DOHH2 (cell line): ENCODE results near the gene WWOX.

ENCODE experiments used
- H3F3A ChIP-seq: fragments of 200-600 bp; sonication (generic), shearing (Covaris generic); 2 replicates; pipeline ENCODE4 v1.6.0; 2016; ENCODE audit warnings: antibody characterized with exemption, mild to moderate bottlenecking; ENCODE audit not compliant: control insufficient read depth, insufficient read depth
- H3K27ac ChIP-seq: fragments of 200-600 bp; sonication (generic); 2 replicates; pipeline ENCODE4 v1.5.1; 2014; ENCODE audit warnings: low read depth, mild to moderate bottlenecking, low read length, moderate library complexity
- H3K27me3 ChIP-seq: fragments of 200-600 bp; sonication (generic); 2 replicates; pipeline ENCODE4 v1.6.1; 2014; ENCODE audit warnings: mild to moderate bottlenecking, low read length, mixed read lengths; ENCODE audit not compliant: control insufficient read depth
- H3K36me3 ChIP-seq: fragments of 200-600 bp; sonication (generic); 2 replicates; pipeline ENCODE4 v1.6.1; 2014; ENCODE audit warnings: mild to moderate bottlenecking, low read length, moderate library complexity, mixed read lengths; ENCODE audit not compliant: control insufficient read depth
- H3K4me1 ChIP-seq: fragments of 200-600 bp; sonication (generic); 2 replicates; pipeline ENCODE4 v1.6.1; 2014; ENCODE audit warnings: mild to moderate bottlenecking, low read length, mixed read lengths; ENCODE audit not compliant: control insufficient read depth
- H3K4me2 ChIP-seq: fragments of 200-600 bp; sonication (generic); 2 replicates; pipeline ENCODE4 v1.6.0; 2014; ENCODE audit warnings: mild to moderate bottlenecking, low read length, moderate library complexity
- H3K4me3 ChIP-seq: fragments of 200-600 bp; sonication (generic); 2 replicates; pipeline ENCODE4 v1.5.1; 2014; ENCODE audit warnings: mild to moderate bottlenecking, low read length, mixed read lengths
- H3K79me2 ChIP-seq: fragments of 200-600 bp; sonication (generic); 2 replicates; pipeline ENCODE4 v1.6.1; 2014; ENCODE audit warnings: mild to moderate bottlenecking, low read length, mixed read lengths; ENCODE audit not compliant: control insufficient read depth
- H3K9me2 ChIP-seq: fragments of 200-600 bp; sonication (generic); replicated peaks from 2 replicates; pipeline ENCODE4 v1.6.1; 2014; ENCODE audit warnings: mild to moderate bottlenecking, low read length, mixed read lengths; ENCODE audit not compliant: control insufficient read depth
- H3K9me3 ChIP-seq: fragments of 200-600 bp; sonication (generic); 2 replicates; pipeline ENCODE4 v1.6.1; 2014; ENCODE audit warnings: antibody characterized with exemption, low read length, mixed read lengths; ENCODE audit not compliant: control insufficient read depth, insufficient read depth
- H4K20me1 ChIP-seq: fragments of 200-600 bp; sonication (generic); 2 replicates; pipeline ENCODE4 v1.6.0; 2014; ENCODE audit warnings: low read depth, mild to moderate bottlenecking, antibody characterized with exemption, low read length, moderate library complexity; ENCODE audit not compliant: control insufficient read depth, insufficient read depth
- EZH2phosphoT487 ChIP-seq: fragments of 200-600 bp; sonication (generic); IDR thresholded peaks from 2 replicates; pipeline ENCODE4 v1.6.1; 2017; ENCODE audit warnings: borderline replicate concordance, mild to moderate bottlenecking, antibody characterized with exemption, low read length, moderate library complexity, mixed read lengths
- TF ChIP-seq, protein P1 (sequence below): fragments of 200-600 bp; sonication (generic); IDR thresholded peaks from one replicate; pipeline ENCODE4 v1.5.1; 2014; ENCODE audit warnings: antibody characterized with exemption, mild to moderate bottlenecking, low read depth, low read length; ENCODE audit not compliant: poor library complexity, severe bottlenecking

The WWOX gene

GRCh38 chr16:78520470-78520869, 421.0 kb downstream of the WWOX start:
- no peaks in the 10 kb centered on the region for H3K9me2 ChIP-seq
- no peaks in the 10 kb centered on the region for H3K4me1 ChIP-seq
- no peaks in the 10 kb centered on the region for H3K27me3 ChIP-seq
- H3K9me3 ChIP-seq, result no peaks in the 10 kb centered on the region
- no peak overlapping the region for H3K4me2 ChIP-seq
- no peak overlapping the region for H3K4me3 ChIP-seq
- no peak overlapping the region for H3K27ac ChIP-seq
- H4K20me1 ChIP-seq, result no peaks in the 10 kb centered on the region
- no peaks in the 10 kb centered on the region for H3K36me3 ChIP-seq
- no peak for TF ChIP-seq EZH2phosphoT487
- TF ChIP-seq, protein P1, sequence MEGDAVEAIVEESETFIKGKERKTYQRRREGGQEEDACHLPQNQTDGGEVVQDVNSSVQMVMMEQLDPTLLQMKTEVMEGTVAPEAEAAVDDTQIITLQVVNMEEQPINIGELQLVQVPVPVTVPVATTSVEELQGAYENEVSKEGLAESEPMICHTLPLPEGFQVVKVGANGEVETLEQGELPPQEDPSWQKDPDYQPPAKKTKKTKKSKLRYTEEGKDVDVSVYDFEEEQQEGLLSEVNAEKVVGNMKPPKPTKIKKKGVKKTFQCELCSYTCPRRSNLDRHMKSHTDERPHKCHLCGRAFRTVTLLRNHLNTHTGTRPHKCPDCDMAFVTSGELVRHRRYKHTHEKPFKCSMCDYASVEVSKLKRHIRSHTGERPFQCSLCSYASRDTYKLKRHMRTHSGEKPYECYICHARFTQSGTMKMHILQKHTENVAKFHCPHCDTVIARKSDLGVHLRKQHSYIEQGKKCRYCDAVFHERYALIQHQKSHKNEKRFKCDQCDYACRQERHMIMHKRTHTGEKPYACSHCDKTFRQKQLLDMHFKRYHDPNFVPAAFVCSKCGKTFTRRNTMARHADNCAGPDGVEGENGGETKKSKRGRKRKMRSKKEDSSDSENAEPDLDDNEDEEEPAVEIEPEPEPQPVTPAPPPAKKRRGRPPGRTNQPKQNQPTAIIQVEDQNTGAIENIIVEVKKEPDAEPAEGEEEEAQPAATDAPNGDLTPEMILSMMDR, result no peak
- H3F3A ChIP-seq, result no peaks in the 10 kb centered on the region
- no peaks in the 10 kb centered on the region for H3K79me2 ChIP-seq

- Histone ChIP-seq H3K4me1 (no peaks in the 10 kb centered on the region), H3K36me3 (no peaks in the 10 kb centered on the region), H3K9me3 (no peaks in the 10 kb centered on the region), H3K4me3 (no peak overlapping the region), H3F3A (no peaks in the 10 kb centered on the region), H3K9me2 (no peaks in the 10 kb centered on the region), H4K20me1 (no peaks in the 10 kb centered on the region), H3K27me3 (no peaks in the 10 kb centered on the region), H3K4me2 (no peak overlapping the region), H3K27ac (no peak overlapping the region), H3K79me2 (no peaks in the 10 kb centered on the region)
- no peak for TF ChIP-seq EZH2phosphoT487
- TF ChIP-seq, protein P1, result no peak
Measured at GRCh38 chr16:78522327-78522726, 422.9 kb downstream of the WWOX start.

DNA sequence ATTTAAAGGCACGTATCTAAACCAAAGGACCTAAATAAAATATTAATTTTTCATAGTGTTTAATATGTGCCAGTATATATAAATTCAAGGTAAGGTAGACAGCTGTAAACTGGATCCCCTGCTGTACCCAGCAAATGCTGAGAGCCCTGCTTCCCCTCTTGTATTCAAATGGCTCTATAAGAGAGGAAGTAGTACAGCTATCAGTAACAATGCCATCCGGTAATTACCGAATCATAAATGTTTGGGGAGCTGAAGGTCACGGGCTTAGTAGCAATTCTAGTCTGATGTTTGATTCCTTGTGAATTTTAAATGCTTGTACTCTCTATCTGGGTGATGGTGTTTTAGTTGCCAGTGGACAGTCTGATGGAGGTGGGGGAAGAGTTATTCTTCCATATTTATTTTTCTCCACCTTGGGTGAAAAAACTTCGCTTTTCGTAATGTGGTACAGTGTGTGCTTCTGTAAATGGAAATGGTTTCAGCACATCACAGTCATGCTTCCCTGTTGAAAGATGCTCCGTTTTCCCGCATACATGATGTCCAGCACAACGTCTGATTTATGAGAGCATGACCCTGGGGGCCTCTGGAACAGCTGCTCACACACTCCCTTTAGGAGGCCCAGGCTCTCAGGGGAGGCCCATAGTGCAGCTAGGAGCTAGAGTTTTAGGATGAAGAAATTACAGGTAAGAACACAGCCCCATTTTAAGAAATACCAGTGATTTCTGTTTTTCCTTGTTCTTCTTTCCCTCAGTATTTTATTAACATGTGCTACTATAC, 423.9 kb downstream of the WWOX start:
- H3K9me3 ChIP-seq, result no peaks in the 10 kb centered on the region
- no peaks in the 10 kb centered on the region for H3K27me3 ChIP-seq
- no peak overlapping the region for H3K4me3 ChIP-seq
- no peaks in the 10 kb centered on the region for H4K20me1 ChIP-seq
- no peaks in the 10 kb centered on the region for H3K9me2 ChIP-seq
- H3K79me2 ChIP-seq, result no peaks in the 10 kb centered on the region
- H3K4me2 ChIP-seq, result no peak overlapping the region
- no peaks in the 10 kb centered on the region for H3F3A ChIP-seq
- H3K27ac ChIP-seq, result no peak overlapping the region
- TF ChIP-seq, protein P1, result no peak
- no peak for TF ChIP-seq EZH2phosphoT487
- no peaks in the 10 kb centered on the region for H3K36me3 ChIP-seq
- no peaks in the 10 kb centered on the region for H3K4me1 ChIP-seq
